DMS153 treated with DMSO at 0.1 percent for 48 hours (cell line): Measurements from ENCODE around the gene KIF27.
A peak's percentile ranks its signal among the peaks of the same experiment; 100 is the strongest.
"Not testable (repeated sequence)": the region's sequence is repeated elsewhere in the genome, so short reads cannot be mapped to it uniquely, and the experiment has no call there.

Experiments used
- DNase-seq: peaks from one replicate; lab custom pipeline; 2025; ENCODE audit not compliant: unreplicated experiment; lab: John Stamatoyannopoulos, UW

Gene KIF27

DNA sequence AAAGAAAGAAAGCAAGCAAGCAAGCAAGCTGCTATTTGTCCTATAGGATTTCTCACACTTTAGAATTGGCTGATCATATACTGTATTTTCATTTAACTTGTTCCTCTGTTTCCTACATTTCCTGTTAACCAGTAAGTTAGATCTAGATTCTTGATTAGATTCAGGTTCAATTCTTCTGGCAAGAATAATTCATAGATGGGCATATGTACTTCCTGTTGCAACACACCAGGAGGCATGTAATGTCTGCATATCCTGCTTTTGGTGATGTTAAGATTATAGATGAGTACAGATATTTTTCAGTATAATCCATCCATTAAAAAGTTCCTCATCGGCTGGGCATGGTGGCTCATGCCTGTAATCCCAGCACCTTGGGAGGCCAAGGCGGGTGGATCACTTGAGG lies 10.8 kb upstream of the KIF27 start:
- DNase-seq, result no peak

DNA sequence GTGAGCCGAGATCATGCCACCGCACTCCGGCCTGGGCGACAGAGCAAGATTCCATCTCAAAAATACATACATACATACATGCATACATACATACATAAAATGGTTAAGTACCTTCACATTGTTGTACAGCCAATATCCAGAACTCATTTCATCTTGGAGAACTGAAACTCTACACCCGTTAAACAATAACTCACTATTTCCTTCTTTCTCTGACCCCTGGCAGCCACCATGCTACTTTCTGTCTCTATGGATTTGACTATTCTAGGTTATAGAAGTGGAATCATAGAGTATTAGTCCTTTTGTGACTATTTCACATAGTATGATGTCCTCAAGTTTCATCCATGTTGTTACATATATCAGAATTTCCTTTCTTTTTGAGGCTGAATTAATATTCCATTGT lies 9.6 kb upstream of the KIF27 start:
- DNase-seq, result no peak

DNA sequence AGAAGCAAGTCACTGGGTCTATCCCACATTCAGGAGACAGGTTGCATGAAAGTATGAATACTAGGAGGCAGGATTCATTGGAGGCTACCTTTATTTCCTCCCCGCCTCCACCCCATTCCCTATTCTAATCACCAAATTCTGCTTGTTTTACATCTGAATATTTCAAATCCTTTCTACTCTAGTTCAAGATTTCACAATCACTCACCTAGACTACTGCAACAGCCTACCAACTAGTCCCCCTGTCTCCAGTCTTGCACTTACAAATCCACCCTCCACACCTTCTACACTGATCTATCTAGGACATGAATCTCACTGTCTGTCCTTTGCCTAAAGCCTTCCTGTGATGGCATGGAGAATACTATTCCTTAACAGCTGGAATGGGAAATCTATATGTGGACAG lies 6.4 kb upstream of the KIF27 start:
- DNase-seq, result no peak

DNA sequence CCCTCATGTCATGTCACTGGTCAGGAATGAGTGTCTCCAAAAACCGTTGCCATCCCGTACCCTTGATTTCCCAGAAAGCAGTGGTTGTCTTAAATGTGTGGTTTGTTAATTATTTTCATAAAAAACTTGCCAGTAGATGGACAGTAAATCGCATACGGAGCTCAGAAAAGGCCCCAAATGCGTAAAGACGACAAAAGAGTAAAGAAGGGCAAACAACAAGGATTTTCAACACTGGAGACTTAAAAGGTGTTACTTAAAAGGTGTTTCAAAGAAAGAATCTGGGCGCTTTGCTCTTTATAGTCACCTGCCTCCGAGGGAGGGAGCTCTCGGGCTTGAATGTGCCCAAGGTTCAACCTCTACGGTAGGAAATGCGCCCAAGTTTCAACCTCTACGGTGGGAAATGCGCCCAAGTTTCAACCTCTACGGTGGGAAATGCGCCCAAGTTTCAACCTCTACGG lies 734 bp downstream of the KIF27 start:
- no peak for DNase-seq

DNA sequence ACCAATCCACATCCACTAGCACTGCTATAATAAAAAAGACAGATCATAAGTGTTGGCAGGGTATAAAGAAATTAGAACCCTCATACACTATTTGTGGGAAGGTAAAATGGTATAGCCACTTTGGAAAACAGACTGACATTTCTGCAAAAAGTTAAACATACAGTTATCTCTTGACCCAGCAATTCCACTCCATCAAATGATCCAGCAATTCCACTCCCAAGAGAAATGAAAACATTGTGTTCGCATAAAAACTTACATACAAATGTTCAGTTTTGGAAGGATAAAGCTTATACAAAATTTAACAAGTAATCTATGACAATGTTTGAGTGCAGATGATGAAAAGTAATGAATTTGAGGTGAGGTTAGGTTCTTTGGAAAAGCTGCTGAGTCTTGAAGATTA lies 2.1 kb downstream of the KIF27 start:
- DNase-seq, result no peak

DNA sequence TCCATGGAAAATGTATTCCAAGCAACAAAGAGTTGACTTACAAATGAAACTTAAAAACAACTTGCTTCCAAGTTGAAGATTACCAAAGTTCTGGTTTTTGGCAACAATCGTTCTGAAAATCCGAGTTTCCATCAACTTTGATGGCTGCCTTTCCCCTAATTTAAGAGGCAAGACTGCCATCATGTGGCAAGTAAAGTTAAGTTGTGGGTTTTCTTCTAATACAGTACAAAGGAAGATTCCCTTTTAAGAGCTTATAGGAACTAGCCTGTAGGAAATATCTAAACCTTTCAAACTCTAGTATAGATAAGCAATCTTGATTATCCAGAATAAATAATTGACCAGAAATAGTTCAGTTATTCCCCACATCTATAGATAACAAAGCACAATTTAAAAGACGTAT lies 9.0 kb downstream of the KIF27 start:
- peak; percentile 14 for DNase-seq

DNA sequence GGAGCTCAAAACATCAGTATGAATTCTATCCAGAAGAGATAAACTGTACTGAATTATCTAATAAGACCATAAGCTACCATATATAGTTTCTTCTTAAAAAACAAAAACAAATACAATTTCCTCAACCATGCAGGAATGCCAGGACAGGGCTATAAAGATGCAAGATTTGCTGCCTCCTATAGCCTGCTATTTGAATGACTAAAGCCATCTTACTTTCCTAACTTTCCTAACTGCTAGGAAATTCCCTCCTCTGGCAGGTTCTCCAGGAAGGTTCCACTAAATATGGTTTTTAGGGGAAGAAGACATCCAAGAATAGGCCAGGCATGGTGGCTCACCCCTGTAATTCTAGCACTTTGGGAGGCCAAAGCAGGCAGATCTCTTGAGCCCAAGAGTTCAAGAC lies 15.1 kb downstream of the KIF27 start:
- DNase-seq, result no peak

DNA sequence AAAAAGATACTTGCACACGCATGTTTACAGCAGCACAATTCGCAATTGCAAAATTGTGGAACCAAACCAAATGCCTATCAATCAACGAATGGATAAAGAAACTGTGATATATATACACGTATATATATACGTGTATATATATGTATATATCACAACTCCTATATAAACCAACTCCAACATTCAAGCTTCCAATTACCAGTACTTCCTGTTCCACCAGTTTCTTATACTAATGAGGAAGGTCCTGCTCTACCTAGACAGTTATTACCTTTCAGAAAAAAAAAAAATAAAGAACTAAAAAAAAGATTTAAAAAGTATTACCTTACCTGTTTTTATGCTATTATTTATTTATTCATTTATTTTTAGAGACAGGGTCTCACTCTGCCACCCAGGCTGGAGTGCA lies 20.6 kb downstream of the KIF27 start:
- not testable (repeated sequence) for DNase-seq

DNA sequence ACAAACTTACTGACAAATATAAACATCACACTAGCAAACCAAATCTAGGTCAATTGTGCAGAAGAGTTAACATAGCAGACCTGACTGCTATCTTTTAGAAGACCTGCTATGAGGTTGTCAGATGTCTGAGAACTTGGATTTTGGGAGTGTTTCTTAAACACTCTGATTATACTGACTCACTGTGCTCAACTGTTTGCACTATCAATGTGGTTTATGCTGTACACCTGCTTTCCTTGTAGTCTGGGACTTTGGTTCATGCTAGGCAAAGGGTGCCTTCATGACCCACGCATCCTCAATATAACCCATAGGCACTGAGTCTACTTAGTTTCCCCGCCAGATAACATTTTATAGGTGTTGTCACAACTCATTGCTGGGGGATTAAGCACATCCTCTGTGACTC lies 26.9 kb downstream of the KIF27 start:
- DNase-seq, result not testable (repeated sequence)

DNA sequence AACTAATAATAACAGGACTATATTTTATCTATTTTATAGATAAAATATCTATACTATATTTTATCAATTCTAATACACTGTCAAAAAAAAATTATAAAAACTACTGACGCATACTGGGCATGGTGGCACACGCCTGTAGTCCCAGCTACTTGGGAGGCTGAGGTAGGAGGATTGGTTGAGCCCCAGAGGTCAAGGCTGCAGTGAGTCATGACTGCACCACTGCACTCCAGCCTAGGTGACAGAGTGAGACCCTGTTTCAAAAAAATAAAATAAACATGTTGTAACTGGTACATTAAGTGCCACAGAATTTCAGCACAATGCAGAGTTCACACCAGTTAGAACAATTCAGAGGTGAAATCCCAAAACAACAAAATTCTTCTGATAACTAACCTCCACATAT lies 34.7 kb downstream of the KIF27 start:
- not testable (repeated sequence) for DNase-seq

DNA sequence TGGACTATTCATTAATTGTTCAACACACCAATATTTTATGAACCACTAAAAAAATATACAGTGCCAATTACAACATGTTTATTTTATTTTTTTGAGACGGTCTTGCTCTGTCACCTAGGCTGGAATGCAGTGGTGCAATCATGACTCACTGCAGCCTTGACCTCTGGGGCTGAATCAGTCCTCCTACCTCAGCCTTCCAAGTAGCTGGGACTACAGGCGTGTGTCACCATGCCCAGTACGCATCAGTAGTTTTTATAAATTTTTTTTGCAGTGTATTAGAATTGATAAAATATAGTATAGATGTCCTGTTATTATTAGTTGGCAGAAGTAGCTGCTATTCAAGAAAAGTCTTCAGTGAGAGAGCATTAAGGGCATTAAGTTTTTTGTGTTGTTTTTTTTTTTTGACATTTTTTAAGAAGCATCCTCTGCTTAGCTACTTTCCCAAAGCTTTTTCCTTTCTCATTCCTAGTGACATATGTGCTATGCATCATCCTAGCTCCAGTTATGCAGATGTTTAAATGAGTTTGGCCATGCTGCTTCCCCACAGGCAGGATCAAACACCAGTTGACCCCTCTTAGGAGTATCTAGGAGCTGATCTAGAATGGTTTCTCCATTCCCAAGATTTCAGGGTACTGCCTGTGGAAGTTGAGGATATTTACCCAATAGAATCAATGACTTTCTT lies 35.5 kb downstream of the KIF27 start:
- not testable (repeated sequence) for DNase-seq

DNA sequence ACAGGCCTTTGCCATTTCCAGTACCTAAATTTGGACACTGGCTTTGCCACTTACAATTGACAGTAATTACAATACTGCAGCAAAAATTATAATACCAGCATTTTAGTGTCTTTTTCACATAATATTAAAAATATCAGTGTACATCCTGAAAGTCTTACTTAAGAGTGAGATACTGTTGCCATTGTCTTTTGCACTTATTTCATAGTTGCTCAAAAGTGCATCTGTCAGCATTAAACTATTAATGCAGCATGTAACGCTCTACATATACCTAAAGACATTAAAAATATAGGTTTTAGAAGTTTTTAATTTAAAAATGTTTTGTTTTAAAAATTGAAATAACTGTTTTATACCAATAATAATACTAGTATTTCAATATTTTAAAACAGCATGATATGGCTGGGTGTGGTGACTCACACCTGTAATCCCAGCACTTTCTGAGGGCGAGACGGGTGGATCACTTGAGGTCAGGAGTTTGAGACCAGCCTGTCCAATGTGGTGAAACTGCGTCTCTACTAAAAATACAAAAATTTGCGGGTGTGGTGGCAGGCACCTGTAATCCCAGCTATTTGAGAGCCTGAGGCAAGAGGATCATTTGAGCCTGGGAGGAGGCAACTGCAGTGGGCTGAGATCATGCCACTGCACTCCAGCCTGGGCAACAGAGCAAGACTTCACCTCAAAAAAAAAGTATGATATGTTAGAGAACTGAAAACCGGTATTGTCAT lies 39.4 kb downstream of the KIF27 start:
- not testable (repeated sequence) for DNase-seq

DNA sequence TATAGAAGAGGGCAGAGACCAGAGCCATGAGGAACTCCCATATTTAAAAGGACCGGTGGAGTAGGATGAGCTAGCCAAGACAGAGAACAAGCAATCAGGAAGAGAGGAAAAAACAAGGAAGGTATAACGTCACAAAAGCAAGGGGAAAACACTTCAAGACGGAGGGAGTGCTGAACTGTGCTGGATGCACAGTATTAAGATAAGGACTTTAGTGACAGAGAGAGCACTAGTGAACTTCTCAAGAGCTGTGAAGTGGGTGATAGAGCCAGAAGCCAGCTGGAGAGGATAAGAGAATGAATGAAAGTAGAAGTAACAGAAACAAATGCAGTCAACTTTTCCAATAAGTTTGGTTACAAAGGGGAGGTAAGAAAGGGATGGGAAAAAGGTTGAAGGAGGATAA lies 45.7 kb downstream of the KIF27 start:
- DNase-seq, result not testable (repeated sequence)

DNA sequence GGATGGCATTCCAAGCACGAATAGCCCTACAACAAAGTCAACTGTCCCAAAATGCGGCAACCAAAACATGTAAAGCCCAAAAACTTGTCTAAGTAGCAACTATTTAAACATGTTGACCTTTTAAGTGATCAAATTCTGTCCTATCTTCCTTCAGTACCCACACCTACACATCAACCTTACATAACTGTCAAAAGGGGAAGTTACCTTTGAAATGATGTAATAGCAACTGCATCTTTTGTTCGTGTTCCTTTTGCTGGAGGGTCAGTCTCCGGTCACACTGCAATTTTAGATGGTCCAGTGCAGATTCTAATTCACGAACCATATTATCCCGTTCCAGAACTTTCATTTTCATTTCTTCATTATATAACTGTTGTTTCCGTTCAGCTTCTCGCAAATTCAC lies 71.3 kb downstream of the KIF27 start:
- not testable (repeated sequence) for DNase-seq

DNA sequence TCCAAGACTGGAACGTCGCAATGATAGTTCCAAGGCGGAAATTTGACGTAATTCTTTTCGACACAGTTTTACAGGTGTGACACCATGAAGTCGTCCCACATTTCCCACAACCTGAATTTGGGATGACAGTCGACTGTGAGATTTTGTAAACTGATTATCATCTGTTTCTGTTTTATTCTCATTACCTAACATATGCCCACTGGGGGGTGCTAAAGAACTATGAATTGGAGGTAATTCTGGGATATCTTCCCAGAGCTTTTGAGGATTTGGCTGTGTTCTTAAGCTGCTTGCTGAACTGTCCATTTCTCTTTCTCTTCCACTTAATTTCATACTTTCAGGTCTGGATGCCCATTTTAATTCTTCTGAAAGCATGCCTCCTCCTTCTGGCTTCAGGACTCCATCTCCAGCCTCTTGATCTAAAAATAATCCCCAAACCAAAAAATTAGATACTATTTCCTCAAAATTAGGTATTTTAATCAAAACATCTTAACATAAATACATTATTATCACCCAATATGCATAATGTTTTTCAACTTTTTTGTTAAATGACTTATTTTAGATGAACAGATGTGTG lies 84.1 kb downstream of the KIF27 start:
- DNase-seq, result not testable (repeated sequence)

DNA sequence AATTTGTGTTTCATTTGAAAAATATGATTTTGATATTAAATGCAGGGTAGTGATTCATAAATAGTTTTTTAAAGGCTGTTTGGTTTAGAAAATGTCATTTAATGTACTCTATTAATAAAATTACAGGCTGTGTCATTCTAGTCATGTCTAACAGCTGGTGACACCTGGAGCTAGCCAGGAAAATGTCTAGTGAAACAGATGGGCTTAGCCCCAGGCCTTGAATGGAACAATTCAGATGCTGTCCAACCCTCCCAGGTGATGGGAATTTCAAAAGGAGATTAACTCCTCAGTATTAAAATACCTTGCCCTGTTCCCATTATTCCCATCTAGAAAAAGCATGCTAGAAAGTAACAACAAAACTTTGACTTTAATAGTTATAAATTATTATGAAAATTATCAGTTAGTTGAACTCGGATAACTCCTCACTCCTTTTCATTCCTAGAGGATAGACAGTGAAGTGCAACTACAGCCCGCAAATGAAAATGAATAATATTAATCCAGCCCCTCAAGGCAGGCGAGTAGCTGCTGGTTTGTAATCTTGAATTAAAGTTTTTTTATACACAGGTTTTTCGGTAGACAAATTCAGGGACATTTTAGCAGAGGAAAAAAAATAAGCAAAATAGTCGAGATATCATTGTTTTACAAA lies 90.7 kb downstream of the KIF27 start:
- not testable (repeated sequence) for DNase-seq

DNA sequence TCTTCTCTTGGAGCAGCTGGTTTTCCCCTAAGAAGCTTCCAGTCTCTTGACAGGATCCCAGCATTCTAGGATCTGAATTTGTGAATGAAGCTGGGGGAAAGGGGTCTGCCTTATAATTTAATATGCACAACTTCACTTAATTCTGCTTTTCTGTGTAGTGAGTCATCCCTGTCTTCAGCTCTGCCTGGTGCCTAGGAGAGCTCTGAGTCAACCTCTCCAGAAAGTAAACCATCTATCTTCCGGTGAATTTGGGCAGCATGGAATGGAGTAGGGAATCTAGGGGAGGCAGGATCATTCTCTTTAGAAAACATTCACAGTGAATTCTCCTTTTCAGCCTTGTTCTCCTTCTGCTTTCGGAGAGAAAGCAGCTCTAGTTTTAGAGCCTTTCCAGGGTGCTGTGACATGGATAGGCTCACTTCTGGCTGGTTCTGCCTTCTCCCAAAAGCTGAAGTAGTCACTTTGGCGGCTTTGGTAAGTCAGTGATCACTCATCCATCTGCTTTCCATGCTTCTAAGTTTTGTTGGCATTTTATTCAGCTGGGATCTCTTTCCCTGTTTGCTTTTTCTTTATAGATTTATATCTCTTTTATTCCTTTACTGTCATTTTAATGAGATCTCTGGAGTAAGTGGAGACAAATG lies 96.1 kb downstream of the KIF27 start:
- not testable (repeated sequence) for DNase-seq

DNA sequence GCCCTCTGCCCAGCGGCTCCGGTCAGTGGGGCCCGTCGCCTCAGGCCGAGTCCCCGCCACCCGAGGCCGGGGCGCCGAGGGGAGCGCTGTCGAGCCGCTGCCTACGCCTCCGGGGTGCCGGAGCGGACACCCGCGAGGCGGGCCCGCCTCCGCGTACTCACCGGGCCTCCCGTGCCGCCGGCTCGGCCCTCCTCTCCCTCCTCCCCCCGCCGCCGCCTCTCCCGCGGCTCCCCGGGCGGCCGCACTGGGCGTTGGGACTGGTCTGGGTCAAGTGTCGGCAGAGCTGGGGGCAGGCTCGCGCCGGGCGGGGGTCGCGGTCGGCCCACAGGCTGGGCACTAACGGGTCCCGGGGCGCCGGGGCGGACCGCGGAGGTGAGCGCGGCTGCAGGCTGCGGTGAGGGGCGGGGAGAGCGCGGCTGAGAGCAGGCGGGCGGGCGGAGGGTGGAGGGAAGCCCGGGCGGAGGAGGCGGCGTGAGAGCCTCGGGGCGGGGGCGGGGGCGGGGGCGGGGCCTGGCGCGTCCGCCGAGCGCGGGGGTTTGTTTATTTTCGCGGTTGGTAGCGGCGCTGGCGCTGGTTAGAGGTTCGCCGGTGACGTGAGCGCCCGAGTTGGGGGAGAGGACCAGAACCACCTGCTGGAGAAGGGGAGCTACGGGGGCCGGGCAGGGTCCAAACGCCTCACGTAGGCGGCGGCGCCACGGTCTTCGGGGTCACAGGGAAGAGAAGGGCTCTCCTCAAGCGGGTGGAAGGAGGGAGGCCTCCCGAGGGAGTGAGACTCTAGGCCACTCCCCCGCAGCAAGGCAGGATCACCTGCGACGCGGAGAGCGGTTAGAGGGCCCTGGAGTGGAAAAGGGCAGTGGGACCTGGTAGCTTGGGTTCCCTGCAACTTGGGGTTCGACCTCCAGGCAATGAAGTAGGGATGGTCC lies 103.6 kb downstream of the KIF27 start, which contains the start of gene GKAP1:
GKAP1 (minus strand) TSS at position 414 of the 923 bp plus-strand sequence. CDS start 11,252 bp downstream, outside the sequence.
- peak; percentile 64 for DNase-seq

DNA sequence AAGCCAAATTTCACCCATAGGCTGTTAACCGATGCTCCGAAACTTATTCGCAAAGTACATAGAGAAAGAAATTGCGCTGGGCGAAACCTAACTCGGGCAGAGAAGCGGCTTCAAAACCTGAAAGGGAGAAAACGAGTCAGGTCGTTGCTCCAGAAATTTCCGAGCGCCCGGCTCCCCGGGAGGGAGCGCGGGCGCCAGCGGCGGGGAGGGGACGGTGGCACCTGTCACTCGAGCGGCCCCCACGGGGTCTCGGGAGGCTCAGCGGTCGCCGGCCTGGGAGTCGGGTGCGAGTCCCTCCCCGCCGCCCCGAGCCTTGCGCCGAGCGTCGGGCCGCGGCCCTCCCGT lies 104.2 kb downstream of the KIF27 start:
- not testable (repeated sequence) for DNase-seq

DNA sequence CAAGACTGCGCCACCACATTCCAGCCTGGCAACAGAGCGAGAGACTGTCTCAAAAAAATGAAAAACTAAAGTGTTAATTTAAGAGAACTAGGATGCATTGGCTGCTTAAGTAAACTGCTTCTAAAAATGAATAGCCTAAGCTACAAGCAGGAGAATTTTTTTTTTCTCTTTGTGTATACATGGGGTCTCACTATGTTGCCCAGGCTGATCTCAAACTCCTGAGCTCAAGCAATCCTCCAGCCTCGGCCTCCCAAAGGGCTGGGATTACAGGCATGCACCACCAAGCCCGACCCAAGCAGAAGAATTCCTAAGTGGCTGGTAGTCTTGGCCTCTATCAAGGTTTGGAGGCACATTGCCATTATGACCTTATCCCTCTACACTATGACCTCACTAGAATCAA lies 106.1 kb downstream of the KIF27 start:
- DNase-seq, result not testable (repeated sequence)
